WERI-Rb-1 (cell line): ENCODE measurements around the gene TP63.
A peak's percentile ranks its signal among the peaks of the same experiment; 100 is the strongest.

Experiments used
- DNase-seq: peaks from one replicate; pipeline ENCODE4 v3.0.0-alpha.2; 2020
- H3K27ac ChIP-seq: fragments of 250-450 bp; sonication (Bioruptor Pico); 2 replicates; pipeline ENCODE4 v1.5.1; 2020; ENCODE audit warnings: mild to moderate bottlenecking, moderate library complexity
- H3K27me3 ChIP-seq: fragments of 250-450 bp; sonication (Bioruptor Pico); 2 replicates; pipeline ENCODE4 v1.5.1; 2021; ENCODE audit warnings: mild to moderate bottlenecking, low read depth, moderate library complexity; ENCODE audit not compliant: insufficient read depth, severe bottlenecking
- H3K36me3 ChIP-seq: fragments of 250-450 bp; sonication (Bioruptor Pico); 2 replicates; pipeline ENCODE4 v1.5.1; 2020; ENCODE audit warnings: mild to moderate bottlenecking, moderate library complexity
- H3K4me3 ChIP-seq: 2 replicates; pipeline ENCODE4 v1.5.1; 2011; ENCODE audit warnings: low read depth, mild to moderate bottlenecking, control low read depth, low read length
- H3K9me3 ChIP-seq: fragments of 250-450 bp; sonication (Bioruptor Pico); 2 replicates; pipeline ENCODE4 v1.5.1; 2021; ENCODE audit warnings: mild to moderate bottlenecking, moderate library complexity; ENCODE audit not compliant: severe bottlenecking
- CTCF ChIP-seq: IDR thresholded peaks from 2 replicates; pipeline ENCODE4 v1.5.1; 2011; ENCODE audit warnings: low read depth, mild to moderate bottlenecking, control low read depth, inconsistent platforms, low read length

Gene TP63

GRCh38 chr3:189710620-189711402, 79.6 kb downstream of the TP63 start:
- Histone ChIP-seq H3K27ac (no peak overlapping the region), H3K9me3 (no peaks in the 10 kb centered on the region)
- TF ChIP-seq CTCF: no peak

GRCh38 chr3:189712906-189713483, 81.8 kb downstream of the TP63 start:
- Histone ChIP-seq H3K27ac (no peak overlapping the region), H3K4me3 (no peak overlapping the region), H3K36me3 (no peaks in the 10 kb centered on the region), H3K27me3 (no peaks in the 10 kb centered on the region), H3K9me3 (no peaks in the 10 kb centered on the region)
- no peak for DNase-seq
- no peak for TF ChIP-seq CTCF

More at GRCh38 chr3:189710620-189711402, 79.6 kb downstream of the TP63 start:
- H3K36me3 ChIP-seq: no peaks in the 10 kb centered on the region
- DNase-seq: no peak
- no peak overlapping the region for H3K4me3 ChIP-seq
- H3K27me3 ChIP-seq: no peaks in the 10 kb centered on the region

- no peak for TF ChIP-seq CTCF
- DNase-seq: no peak
- H3K9me3 ChIP-seq: no peaks in the 10 kb centered on the region
- no peak overlapping the region for H3K4me3 ChIP-seq
- no peaks in the 10 kb centered on the region for H3K27me3 ChIP-seq
- H3K27ac ChIP-seq: no peak overlapping the region
- no peaks in the 10 kb centered on the region for H3K36me3 ChIP-seq
These were observed 84.1 kb downstream of the TP63 start for GRCh38 chr3:189714991-189715961.

- Histone ChIP-seq H3K36me3 (no peaks in the 10 kb centered on the region), H3K27ac (no peak overlapping the region), H3K4me3 (no peak overlapping the region), H3K27me3 (no peaks in the 10 kb centered on the region), H3K9me3 (no peaks in the 10 kb centered on the region)
- TF ChIP-seq CTCF: no peak
- DNase-seq: no peak
These were observed 87.0 kb downstream of the TP63 start for GRCh38 chr3:189718215-189718614.

- Histone ChIP-seq H3K27me3 (no peaks in the 10 kb centered on the region), H3K27ac (no peak overlapping the region), H3K9me3 (no peaks in the 10 kb centered on the region), H3K36me3 (no peaks in the 10 kb centered on the region), H3K4me3 (no peak overlapping the region)
- no peak for TF ChIP-seq CTCF
- DNase-seq: peak; percentile 24
These were observed 89.7 kb downstream of the TP63 start for GRCh38 chr3:189720736-189721417.
